H1 (cell line): ENCODE data around the gene SCN10A. TPM values are rescaled to one million over a fixed set of nuclear protein-coding genes. Genes with fewer than 3 reads are reported as not detected.

Experiments
- SAP30 ChIP-seq: fragments of 300-600 bp; sonication (generic); IDR thresholded peaks from 2 replicates; pipeline ENCODE4 v1.7.1; 2012; ENCODE audit warnings: low read length, moderate library complexity, mild to moderate bottlenecking, inconsistent platforms; ENCODE audit not compliant: insufficient read depth, insufficient replicate concordance
- polyA plus RNA-seq, 7 experiments: library from polyadenylated mRNA; depleted of rRNA in 3 of 7; stranded (reverse) in 5 of 7; unstranded in 2 of 7; fragments of >200 nt in 5 of 7; fragments of 200-250 nt in 2 of 7; gene quantifications; 1 replicate in 5 of 7; 2 replicates in 1 of 7; 4 replicates in 1 of 7; pipeline versions ENCODE4 v1.2.1 to v1.2.3, GENCODE V29; 2011 to 2013; ENCODE audit warnings: missing spikeins in 2 of 7, mixed read lengths in 2 of 7
- total RNA-seq: library from RNA; stranded (reverse); fragmentation: NEBNext Ultra II Directional; extraction: Animal tissue kit (Norgen Biotek cat#: 25700); gene quantifications from 2 replicates; pipeline ENCODE4 v1.2.1, GENCODE V29; 2021

The SCN10A gene
- total and polyA plus RNA-seq, 2 of the 8 experiments (the other 6 are each of a cell fraction or from before 2014, with no cell fraction given) = not detected

DNA sequence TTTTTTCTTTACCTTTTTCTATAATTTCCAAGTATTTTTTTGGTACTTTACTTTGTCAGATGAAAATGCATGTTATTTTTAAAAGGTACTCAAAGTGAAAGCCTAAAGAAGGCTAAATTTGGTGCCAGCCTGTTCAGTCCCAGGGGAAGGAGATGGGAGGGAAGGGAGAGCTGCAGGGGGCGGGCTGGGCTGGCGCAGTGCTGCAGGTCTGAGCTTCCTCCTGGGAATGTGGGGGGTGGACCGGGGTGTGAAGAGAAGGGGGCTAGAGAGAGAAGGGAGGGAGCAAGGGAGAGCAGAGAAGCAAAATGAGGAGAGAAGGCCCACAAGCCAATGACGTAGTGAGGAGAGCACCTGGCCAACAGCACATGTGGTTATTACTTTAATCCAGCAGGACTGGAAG lies 95.6 kb downstream of the SCN10A start (continued):
- TF ChIP-seq SAP30 = no peak
- TF ChIP-seq, all 59 proteins: peak for 0
